Activated T-helper 9 cell treated with anti-CD3 and anti-CD28 coated beads, Interleukin-2, amount 50 U/mL, for 16 hours (primary cell): ENCODE data around the gene RYR2.

Source experiments
- DNase-seq: peaks from one replicate; pipeline ENCODE4 v3.0.0-alpha.2; 2020; ENCODE audit warnings: low read depth

Gene RYR2

DNA sequence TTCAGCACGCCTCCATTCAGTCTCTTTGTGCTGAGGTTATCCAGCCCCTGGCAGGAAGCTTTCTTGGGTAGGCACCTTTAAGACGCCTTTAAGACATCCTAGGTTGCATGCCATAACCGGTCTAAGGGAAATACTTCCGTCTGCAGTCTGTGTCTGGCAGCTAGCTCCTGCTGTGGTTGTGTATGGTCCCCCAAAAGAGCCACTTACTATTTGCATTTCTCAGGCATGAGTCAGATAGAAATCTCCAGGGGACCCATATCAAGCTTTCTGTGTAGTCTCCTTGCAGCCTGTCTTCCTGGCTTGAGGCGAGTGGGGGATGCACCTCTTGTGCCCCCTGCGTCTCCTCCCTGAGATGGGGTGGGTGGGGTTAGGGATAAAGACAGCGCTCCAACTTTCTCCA lies 10.0 kb upstream of the RYR2 start:
- DNase-seq = no peak

DNA sequence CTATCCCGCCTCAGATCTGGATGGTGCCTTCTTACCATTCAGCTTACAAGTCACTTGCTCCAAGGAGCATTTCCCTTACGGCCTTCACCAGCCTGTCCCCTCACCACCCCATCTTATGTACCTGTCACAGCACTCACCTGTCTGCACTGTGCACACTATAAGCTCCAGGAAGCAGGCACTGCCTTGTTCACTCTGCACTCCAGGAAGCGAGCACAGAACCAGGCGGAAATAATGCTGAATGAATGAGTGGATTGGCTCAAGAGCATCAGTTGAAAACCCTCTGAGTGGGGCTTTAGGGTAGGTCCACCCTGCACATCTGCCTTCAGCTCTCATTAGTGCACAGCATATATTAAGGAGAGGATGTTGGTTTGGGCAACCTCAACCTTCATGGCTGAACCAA lies 8.9 kb upstream of the RYR2 start:
- DNase-seq = no peak

DNA sequence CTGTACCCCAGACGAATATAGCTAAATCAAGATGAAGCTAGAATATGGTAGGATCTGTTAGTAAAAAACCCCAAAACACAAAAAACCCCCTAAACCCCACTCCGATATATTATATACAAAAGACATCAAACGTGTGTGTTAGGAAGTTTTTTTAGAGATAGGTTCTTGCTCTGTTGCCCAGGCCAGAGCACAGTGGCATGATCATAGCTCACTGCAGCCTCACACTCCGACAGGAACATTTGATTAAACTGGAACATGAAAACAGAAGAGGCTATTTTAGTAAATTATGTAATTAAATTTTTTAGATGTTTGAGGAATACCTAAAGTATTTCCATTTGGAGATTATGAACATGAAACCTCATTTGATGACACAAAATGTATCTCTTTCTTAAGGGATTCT lies 8.2 kb upstream of the RYR2 start:
- no peak for DNase-seq

DNA sequence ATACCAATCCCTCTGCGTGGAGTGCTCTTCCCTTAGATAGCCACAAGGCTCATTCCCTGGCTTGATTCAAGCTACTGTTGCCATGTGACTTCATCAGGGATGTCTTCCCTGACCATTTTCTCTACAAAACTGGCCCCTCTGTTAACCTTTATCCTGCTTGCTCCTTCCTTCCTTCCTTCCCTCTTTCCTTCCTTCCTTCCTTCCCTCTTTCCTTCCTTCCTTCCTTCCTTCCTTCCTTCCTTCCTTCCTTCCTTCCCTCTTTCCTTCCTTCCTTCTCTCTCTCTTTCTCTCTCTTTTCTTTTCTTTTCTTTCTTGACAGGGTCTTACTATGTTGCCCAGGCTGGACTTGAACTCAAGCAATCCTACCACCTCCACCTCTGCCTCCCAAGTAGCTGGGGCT lies 6.2 kb upstream of the RYR2 start:
- no peak for DNase-seq

DNA sequence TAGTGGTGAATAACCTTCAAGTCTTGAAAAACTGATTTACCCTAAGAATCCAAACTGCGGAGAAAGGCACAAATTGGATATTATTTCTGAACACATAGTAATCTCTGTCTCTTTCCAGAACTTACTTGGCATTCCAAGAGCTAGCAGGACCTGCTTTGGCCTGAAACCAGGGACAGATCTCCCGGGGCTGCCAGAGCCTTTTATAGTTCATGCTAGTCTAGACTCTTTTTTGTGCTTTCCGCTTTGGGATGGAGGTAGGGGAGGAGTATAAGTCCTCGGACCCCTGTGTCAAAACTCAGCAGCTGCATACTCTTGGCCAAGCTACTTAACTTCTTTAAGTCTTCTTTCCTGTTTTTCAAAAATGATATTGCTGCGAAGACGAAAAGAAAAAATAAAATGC lies 3.8 kb upstream of the RYR2 start:
- no peak for DNase-seq

DNA sequence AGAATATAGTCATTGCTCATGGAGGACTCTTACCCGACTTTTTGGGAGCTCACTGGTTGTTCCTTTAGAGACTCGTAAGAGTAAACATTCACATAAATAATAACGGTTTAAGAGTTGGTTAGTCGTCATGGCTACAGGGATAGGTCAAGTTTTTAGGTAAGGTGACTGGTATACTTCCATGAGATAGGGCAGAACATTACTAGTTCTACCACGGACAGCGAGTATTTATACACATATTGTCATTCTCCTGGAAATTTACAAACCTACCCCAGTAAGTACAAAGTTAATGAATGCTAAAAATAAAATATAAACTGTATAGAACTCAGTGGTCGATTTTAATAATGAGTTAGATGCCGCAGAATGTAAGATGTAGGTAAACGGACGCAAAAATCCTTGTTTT lies 1.2 kb upstream of the RYR2 start:
- no peak for DNase-seq

DNA sequence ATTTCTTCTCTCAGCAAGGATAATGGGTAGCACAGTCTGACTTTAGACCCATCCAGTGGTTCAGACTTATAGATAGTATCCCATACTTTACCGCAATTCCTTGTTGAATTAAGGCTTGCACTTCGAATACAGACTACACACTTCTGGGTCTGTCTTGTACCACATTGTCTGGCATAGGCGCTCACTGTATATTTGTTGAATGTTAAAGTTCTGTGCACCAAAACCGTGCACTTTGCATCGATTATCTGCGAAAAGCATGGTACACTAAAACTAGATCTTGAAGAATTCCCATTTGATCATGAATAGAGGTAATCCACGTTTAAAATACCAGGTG lies 556 bp upstream of the RYR2 start:
- no peak for DNase-seq

DNA sequence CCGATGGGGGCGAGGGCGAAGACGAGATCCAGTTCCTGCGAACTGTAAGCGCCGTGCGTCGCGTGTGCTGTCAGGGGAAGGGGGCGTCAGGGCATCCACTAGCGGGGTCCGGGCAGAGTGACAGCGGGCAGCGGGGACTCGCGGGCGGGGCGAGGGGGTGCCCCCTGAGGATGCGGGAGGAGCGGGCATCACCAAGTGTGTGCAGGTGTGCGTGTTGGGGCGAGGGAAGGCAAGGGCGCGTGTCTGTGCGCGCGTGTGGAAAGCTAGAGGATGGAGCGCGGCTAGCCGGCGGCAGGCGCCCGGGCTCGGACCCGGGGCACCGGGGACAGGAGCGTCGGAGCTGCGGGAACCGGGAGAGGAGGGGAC lies 525 bp downstream of the RYR2 start:
- no peak for DNase-seq

DNA sequence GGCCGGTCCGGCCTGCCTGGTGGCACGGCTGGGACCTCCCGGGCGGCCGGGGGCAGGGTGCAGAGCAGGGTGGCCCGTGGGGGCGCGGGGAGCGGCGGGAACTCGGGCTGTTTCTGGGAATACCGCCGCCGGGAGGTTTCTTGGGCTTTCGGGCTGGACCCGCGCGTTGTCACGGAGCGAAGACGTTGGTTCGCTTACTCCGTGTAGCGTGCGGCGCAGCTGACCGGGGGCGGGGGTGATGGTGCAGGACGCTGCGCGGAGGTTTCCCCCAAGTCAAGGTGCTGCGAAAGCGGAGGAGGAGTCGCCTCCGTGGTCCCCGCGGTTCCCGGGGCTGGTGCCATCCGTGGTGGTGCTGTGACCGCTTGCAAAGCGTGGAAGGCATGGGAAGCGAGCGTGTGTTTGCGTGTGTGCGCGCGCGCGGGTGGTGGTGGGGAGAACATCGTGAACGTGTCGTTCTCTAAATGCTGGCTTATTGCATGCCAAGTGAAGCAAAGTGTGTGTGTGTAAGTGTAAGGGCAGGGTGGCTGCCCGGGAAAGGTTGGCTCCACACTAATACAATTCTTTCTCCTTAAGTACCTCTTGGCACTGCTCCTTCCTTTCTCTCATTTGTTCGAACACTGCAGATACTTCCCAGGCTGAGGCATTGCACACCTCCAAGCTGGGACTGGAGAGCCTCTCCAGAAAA lies 1.1 kb downstream of the RYR2 start:
- DNase-seq = no peak

DNA sequence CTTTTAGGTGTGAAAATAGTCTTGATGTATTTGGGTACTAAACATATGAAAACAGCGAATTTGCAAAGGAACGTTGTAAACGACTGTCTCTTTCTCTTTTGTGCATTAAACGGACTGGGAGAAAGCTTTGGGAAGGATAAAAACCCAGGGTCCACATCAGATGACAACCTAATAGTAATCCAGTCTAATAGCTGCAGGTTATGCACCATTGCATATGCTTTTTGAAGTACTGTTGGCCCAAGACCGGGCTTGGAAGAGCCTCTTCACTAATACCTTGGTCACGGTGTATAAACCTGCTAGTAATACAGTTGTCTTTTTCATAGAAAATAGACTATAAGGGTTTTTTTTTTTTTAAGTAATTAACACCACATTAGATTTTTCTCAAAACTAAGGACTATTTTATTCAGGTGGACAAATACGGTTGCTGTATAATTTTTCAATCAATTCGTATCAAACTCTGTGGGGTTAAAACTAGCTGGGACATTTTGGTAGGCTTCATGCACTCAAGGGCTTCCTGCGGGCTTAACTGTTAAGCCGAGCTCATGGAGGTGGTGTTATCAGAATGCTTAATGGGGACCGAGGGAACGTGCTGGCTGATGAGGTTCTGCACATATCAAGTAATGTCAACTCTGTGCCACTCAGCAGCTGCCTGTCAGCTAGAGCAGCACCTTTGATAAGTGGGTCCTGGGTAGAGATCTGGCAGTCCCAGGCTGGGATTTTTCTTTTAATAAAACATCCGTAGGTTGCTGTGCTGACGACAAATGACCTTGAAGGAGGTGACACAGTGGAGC lies 2.1 kb downstream of the RYR2 start:
- no peak for DNase-seq

DNA sequence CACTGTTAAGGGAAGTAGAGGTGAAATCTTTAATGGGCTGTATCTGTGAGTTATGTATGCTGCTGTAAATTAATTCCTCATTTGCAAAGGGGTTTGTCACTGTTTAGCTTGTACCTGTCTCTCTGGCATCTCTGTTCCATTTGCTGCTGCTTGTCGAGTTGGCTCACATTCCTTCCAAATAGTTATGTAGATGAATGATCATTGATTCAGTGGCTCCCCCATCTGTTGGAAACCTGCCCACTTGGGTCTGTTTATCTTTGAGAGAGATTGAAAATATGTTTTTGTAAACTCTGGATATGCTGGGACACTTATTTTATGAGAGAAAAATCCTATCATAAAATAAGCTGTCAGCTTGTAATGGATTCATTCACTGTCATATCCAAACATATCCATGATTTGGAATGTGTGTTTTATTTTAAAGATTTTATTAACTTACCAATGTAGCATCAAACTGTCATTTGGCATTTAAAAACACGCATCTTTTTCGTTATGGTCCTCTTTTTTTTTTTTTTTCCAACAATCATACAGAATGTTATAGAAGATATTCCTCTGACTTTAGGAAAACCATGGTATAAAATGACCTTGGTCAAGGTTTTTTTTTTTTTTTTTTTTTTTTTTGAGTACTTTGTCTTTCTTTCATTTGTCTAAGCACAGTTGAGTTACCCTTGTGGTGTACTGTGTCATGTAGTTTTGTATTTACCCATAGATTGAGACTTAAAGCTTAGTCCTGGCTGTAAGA lies 3.5 kb downstream of the RYR2 start:
- DNase-seq = no peak

DNA sequence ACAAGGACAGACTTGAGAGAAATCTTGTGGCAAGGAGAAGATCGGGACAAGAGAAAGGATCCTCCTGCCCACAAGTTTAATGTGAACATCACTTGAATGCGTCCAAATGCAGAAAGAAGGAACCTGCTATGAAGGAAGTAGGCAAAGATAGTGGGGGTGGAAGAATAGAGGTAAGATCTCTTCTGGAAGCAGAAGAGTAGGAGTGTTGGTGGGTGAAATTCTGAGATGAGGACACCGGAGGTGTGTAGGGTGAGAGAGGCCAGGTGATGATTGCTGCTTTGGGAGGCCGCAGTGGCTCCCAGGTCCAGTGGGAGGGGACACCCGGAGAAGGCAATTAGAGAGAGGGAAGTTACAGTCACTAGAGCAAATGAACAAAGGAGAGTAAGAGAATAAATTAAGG lies 6.8 kb downstream of the RYR2 start:
- DNase-seq = no peak

DNA sequence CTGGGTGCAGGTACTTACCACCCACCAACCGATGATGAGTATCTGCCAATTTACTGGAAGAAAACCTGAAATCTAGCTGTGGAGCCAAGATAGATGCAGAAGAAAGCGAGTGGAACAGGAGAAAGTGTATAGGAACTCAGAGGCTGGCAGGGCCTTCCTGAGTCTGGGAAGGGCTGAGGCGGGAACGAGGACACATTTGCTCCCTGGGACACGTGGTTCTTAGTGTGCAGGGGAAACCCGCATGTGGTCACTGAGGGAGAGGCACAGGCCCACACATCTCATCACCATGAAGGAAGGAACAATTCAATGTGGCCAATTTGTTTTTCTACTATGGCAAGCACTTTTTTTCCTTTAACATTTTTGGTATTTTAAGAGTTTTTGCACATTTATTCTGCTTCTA lies 8.2 kb downstream of the RYR2 start:
- no peak for DNase-seq

DNA sequence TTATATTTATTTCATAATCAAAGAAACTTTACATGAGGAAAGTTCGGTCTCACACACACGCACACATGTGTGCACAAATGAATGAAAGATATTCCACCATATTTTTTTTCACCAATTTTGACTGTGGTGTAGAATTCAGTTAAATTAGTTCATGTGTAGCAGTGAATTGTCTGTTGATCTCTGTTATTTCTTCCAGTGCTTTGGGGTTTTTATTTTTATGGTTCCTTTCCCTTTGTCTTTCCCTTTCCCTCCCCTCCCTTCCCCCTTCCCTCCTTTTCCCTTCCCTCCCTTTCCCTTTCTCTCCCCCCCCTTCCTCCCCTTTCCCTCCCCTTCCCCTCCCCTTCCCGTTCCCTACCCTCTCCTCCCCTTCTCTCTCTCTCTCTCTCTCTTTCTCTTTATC lies 8.9 kb downstream of the RYR2 start:
- no peak for DNase-seq

DNA sequence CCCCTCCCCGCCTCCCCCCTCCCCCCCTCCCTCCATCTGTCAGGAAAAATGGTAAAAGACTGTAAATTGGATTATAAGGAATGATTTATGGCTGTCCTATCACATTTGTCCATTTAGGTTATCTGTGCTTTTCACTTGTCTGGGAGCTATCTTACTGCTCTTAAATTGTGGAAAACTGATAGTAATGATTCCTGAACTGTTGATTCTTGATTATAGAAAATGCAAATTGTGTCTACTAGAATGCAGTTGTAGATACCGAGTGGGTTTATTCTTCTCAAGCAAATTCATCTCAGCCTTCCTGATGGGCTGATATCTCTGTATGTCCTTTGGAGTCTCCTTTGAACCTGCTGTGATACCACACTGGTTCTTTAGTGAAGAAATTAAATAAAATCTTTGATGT lies 12.3 kb downstream of the RYR2 start:
- no peak for DNase-seq

DNA sequence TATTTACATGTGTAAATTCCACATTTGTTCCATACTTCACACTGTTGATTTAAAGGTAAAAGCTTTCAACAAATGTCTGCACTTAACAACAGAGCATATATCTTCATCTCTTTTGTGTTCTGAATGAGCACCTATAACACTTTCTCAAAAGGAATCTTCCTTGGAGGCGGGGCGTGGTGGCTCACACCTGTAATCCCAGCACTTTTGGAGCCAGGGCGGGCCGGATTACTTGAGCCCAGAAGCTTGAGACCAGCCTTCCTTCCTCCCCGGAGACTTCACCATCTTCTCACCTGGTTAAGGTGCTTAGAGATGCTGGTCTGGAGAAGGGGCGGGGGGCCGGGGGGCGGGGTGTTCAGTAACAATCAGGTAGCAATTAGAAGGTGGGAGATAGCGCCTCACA lies 16.5 kb downstream of the RYR2 start:
- DNase-seq = no peak

DNA sequence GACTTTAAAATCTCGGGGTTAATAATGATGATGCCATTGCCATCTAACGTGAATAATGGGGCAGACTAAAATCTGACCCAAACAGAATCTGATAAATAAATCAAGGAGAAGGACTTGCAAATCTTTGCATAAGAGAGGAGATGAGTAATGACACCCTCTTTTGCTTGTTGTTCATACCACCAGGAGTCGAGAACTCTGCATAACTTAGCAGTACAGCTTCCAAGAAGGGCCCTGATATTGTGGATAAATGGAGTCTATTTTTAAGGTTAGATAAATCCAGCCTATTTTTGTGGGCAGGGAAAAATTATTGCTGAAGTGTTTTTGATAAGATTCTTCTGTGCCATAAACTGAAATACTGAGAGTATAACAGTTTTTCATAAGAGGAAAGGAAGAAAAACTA lies 17.3 kb downstream of the RYR2 start:
- DNase-seq = no peak

DNA sequence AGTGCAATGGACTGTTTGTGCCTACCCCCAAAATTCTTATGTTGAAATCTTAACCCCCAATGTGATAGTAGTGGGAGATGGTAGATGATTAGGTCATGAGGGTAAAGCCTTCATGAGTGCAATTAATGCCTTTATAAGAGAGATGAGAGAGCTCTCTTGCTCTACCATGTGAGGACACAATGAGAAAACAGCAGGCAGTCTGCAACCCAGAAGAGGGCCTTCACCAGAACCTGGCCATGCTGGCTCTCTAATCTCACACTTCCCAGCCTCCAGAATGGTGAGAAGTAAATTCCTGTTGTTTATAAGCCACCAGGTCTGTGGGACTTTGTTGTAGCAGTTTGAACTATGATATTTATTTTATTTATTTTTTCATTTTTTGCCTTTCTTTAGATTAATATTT lies 21.0 kb downstream of the RYR2 start:
- DNase-seq = no peak

DNA sequence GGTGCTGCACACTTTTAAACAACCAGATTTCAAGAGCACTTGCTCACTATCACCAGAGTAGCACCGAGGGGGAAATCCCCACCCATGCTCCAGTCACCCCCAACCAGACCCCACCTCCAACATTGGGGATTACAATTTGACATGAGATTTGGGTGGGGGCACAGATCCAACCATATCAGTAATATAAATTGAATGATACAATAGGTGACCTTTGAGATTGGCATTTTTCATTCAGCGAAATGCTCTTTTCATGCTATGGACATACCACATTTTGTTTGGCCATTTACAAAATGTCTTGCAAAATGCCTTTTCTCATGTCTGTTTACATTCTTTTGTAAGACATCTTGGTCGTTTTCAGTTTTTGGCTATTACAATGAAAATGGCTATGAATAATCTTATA lies 23.9 kb downstream of the RYR2 start:
- no peak for DNase-seq

DNA sequence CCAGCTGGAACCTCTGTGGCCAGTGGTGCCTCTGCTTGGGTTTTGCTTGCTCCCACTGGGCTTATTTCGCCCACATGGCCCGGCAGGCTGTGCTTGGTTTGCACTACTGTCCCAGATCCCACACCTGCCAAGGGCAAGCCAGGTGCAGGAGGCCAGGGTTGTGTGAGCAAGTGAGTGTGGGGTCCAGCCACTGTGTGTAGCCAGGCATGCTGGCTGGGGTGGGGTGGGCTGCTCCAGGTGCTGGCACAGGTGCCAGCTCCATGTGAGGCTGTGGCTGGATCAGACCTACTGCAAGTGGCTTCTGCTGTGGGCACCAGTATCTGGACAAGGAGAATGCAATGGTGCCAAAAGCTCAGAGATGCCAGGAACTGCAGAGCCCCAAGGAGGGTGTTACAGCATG lies 28.5 kb downstream of the RYR2 start:
- no peak for DNase-seq

DNA sequence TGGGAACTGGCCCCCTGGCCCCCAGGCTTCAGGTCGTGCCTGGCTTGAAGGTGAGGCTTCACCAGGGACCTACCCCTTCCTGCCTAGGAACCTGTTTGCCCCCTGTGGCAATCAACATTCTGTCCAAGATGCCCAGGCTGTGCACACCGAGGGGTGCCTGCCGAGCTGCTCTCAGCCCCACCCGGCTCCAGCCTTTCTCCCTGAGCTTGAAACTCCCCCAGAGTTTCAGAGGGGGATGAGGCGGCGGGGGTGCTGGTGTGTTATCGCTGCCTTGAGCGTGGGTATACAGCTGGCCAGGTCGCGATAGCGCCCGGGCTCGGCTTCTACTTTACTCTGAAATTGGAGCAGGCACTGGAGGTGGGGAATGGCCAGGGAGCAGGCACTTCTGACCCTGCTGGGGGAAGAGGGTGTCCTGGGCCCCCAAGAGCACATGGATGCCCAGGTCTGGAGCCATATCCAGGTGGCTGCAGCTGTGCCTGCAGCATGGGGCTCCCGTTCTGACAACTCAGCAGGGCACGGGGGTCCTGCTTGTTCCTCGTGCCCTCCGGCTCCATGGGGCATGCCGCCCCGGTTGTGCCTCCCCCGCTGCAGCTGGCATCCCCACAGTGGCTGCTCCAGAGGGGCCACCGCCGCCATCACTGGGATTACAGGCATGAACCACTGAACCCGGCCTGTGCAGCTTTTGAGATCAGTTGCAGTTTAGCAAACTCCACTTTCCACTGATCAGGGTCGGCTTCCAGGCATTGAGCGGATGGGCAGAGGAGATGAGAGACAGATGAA lies 29.8 kb downstream of the RYR2 start:
- DNase-seq = no peak

DNA sequence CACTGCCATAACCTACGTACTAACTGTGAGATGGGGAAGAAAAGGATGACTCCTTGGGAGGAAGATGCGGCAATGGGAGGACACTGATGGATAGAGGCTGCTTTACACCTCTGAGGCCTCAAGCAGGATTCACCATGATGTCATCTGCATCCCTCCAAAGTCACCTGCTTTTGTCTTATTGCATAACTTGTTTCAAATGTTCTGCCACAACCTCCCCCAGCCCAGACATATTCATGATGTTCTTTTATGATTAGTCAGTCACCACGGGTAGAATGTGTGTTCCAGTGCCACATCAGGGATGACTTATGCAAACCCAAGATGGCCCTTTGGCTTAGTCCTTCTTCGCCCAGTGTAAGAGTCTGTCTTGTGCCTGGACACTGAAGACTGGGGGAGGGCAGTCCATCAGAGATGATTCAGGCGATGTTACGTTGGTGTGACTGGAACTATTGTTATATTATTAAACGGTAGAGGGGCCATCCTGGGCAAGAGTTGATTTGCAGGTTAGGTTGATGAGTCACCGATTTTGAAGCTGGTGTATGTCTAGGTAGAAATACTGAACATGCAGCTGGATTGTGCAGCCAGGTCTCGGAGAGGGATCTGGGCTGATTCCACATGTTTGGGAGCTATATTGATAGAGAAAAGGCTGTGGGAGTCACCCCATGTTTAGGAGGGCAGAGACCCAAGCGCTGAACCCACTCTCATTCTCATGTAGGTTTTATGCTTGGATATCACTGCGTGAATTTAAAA lies 32.6 kb downstream of the RYR2 start:
- DNase-seq = no peak
